Measurements from ENCODE around the gene DAW1. TPM values are rescaled to one million over a fixed set of nuclear protein-coding genes. Genes with fewer than 3 reads are reported as not detected.

Gene DAW1
- total RNA-seq, result not detected

- no peaks in the 10 kb centered on the region for H3K27me3 ChIP-seq
- peaks cover 0 to 7% of the 10 kb centered on the region in 2 donors for H3K4me1 ChIP-seq
- H3K27ac ChIP-seq, result no peak within 1 kb of the TSS
- peak within 1 kb of the TSS in 1 of 3 donors; percentile 24 for H3K4me3 ChIP-seq (replicated peaks in 1 of 3)
- DNase-seq, result peak; percentile 77 to 82
- WGBS, 2 donors, result 3 to 8% methylated on average over 6 to 8 of the region's 34 CpGs
- H3K36me3 ChIP-seq, result no peaks in the 10 kb centered on the region
- TF ChIP-seq CTCF (IDR thresholded peaks at IDR 0.05) (no peak), POLR2A (IDR thresholded peaks at IDR 0.05) (no peak)
- no peaks in the 10 kb centered on the region for H3K9me3 ChIP-seq
- intact Hi-C loops (cut with DNase I), result no loop called here
Observed at GRCh38 chr2:227871375-227871791, at the start of gene DAW1. Gene DAW1, plus strand, starts transcription at chr2:227871631. Its CDS starts 59 bp downstream, at chr2:227871690.

GRCh38 chr2:227822416-227823003 lies 48.9 kb upstream of the DAW1 start:
- no peak for TF ChIP-seq CTCF (IDR thresholded peaks at IDR 0.05)
- TF ChIP-seq POLR2A (IDR thresholded peaks at IDR 0.05), result no peak
- no peak for DNase-seq
- Histone ChIP-seq H3K27ac (no peak overlapping the region), H3K4me3 (replicated peaks in 1 of 3) (no peak overlapping the region), H3K4me1 (peaks cover 0 to 3% of the 10 kb centered on the region in 2 donors), H3K27me3 (no peaks in the 10 kb centered on the region), H3K36me3 (no peaks in the 10 kb centered on the region), H3K9me3 (no peaks in the 10 kb centered on the region)
- WGBS, 2 donors, result 87 to 93% methylated on average over 2 of the region's 2 CpGs
- intact Hi-C loops (cut with DNase I), result no loop called here

GRCh38 chr2:227823922-227824321 lies 47.5 kb upstream of the DAW1 start:
- Histone ChIP-seq H3K4me3 (replicated peaks in 1 of 3) (no peak overlapping the region), H3K4me1 (no peaks in the 10 kb centered on the region), H3K36me3 (no peaks in the 10 kb centered on the region), H3K9me3 (no peaks in the 10 kb centered on the region), H3K27me3 (no peaks in the 10 kb centered on the region), H3K27ac (no peak overlapping the region)
- DNase-seq, result no peak
- 58 to 68% methylated on average over 2 of the region's 2 CpGs for WGBS, 2 donors
- TF ChIP-seq CTCF (IDR thresholded peaks at IDR 0.05), result no peak
- no peak for TF ChIP-seq POLR2A (IDR thresholded peaks at IDR 0.05)
- intact Hi-C loops (cut with DNase I), result no loop called here

- H3K36me3 ChIP-seq, result no peaks in the 10 kb centered on the region
- intact Hi-C loops (cut with DNase I), result no loop called here
- no peaks in the 10 kb centered on the region for H3K4me1 ChIP-seq
- TF ChIP-seq CTCF (IDR thresholded peaks at IDR 0.05) (no peak), POLR2A (IDR thresholded peaks at IDR 0.05) (no peak)
- no peak for DNase-seq
- no peak overlapping the region for H3K27ac ChIP-seq
- H3K27me3 ChIP-seq, result no peaks in the 10 kb centered on the region
- WGBS, 2 donors, result 89 to 96% methylated on average over 7 of the region's 7 CpGs
- no peaks in the 10 kb centered on the region for H3K9me3 ChIP-seq
- no peak overlapping the region for H3K4me3 ChIP-seq (replicated peaks in 1 of 3)
Observed at GRCh38 chr2:227824711-227825110, 46.7 kb upstream of the DAW1 start.

- DNase-seq, result no peak
- H3K4me3 ChIP-seq (replicated peaks in 1 of 3), result no peak overlapping the region
- TF ChIP-seq POLR2A (IDR thresholded peaks at IDR 0.05) (no peak), CTCF (IDR thresholded peaks at IDR 0.05) (no peak)
- no peaks in the 10 kb centered on the region for H3K27me3 ChIP-seq
- H3K36me3 ChIP-seq, result no peaks in the 10 kb centered on the region
- H3K4me1 ChIP-seq, result no peaks in the 10 kb centered on the region
- 82 to 85% methylated on average over 10 of the region's 10 CpGs for WGBS, 2 donors
- no peak overlapping the region for H3K27ac ChIP-seq
- no peaks in the 10 kb centered on the region for H3K9me3 ChIP-seq
- intact Hi-C loops (cut with DNase I), result no loop called here
Observed at GRCh38 chr2:227826019-227826521, 45.4 kb upstream of the DAW1 start.

Data from thyroid gland (tissue), 4 donors.